ENCODE measurements around the gene SERPINB7. TPM values are rescaled to one million over a fixed set of nuclear protein-coding genes. Genes with fewer than 3 reads are reported as not detected.

SERPINB7 gene
- polyA plus RNA-seq, 1 donor (not counting 4 experiments of a cell fraction or from before 2014, with no cell fraction given), result 408 TPM

- no peak overlapping the region for H2AFZ ChIP-seq (ENCODE audit: control insufficient read depth, low read length)
- no peak overlapping the region for H3K9ac ChIP-seq (ENCODE audit: control insufficient read depth, extremely low read depth, insufficient read depth, low read length)
- H3K36me3 ChIP-seq (ENCODE audit: control insufficient read depth in 2 of 2, extremely low read depth in 1 of 2, insufficient read depth in 2 of 2, low read length in 2 of 2), result peaks cover 17 to 39% of the 10 kb centered on the region in 2 experiments
- H3K4me1 ChIP-seq (ENCODE audit: control insufficient read depth, extremely low read depth, insufficient read depth, low read length), result no peaks in the 10 kb centered on the region
- no peaks in the 10 kb centered on the region for H3K79me2 ChIP-seq (ENCODE audit: control insufficient read depth, insufficient read depth, low read length)
- H3K27me3 ChIP-seq (ENCODE audit: control insufficient read depth, extremely low read depth, insufficient read depth, low read length), result no peaks in the 10 kb centered on the region
- DNase-seq (ENCODE audit: low read depth, low spot score), result no peak
- no peak overlapping the region for H3K4me3 ChIP-seq (ENCODE audit: control insufficient read depth in 2 of 3, extremely low read depth in 1 of 3, insufficient read depth in 2 of 3, low read depth in 1 of 3, low read length in 3 of 3)
- H3K9me1 ChIP-seq (ENCODE audit: control insufficient read depth, extremely low read depth, insufficient read depth, low read length), result peaks cover 3% of the 10 kb centered on the region
- H4K20me1 ChIP-seq (ENCODE audit: control insufficient read depth, extremely low read depth, insufficient read depth, low read length), result no peaks in the 10 kb centered on the region
- no peak for FAIRE-seq
- TF ChIP-seq CTCF (optimal IDR thresholded peaks at IDR 0.05 in 1 of 3, IDR thresholded peaks at IDR 0.05 in 1 of 3, conservative IDR thresholded peaks at IDR 0.05 in 1 of 3; ENCODE audit: extremely low read depth in 1 of 3, insufficient read depth in 2 of 3, low read length in 3 of 3), result no peak
- no peak for TF ChIP-seq EZH2 (IDR thresholded peaks at IDR 0.05; ENCODE audit: low read length)
- dilution Hi-C loops (cut with MboI; ENCODE audit: extremely low pct_ligation_motif_present, low sequenced_read_pairs), result no loop called here
- no peak overlapping the region for H3K4me2 ChIP-seq (ENCODE audit: control insufficient read depth, extremely low read depth, insufficient read depth, low read depth, low read length)
- no peaks in the 10 kb centered on the region for H3K9me3 ChIP-seq (ENCODE audit: control insufficient read depth, low read depth, low read length)
- H3K27ac ChIP-seq (ENCODE audit: control insufficient read depth, insufficient read depth, low read length), result no peak overlapping the region
Measured at GRCh38 chr18:63801343-63801742, 26.1 kb downstream of the SERPINB7 start.

GRCh38 chr18:63808125-63808524, 32.9 kb downstream of the SERPINB7 start:
- Histone ChIP-seq H3K36me3 (ENCODE audit: control insufficient read depth in 2 of 2, extremely low read depth in 1 of 2, insufficient read depth in 2 of 2, low read length in 2 of 2) (peaks cover 3 to 10% of the 10 kb centered on the region in 2 experiments), H3K9me3 (ENCODE audit: control insufficient read depth, low read depth, low read length) (no peaks in the 10 kb centered on the region), H3K79me2 (ENCODE audit: control insufficient read depth, insufficient read depth, low read length) (no peaks in the 10 kb centered on the region), H3K9ac (ENCODE audit: control insufficient read depth, extremely low read depth, insufficient read depth, low read length) (no peak overlapping the region), H3K4me2 (ENCODE audit: control insufficient read depth, extremely low read depth, insufficient read depth, low read depth, low read length) (no peak overlapping the region), H3K4me1 (ENCODE audit: control insufficient read depth, extremely low read depth, insufficient read depth, low read length) (peaks cover 9% of the 10 kb centered on the region), H4K20me1 (ENCODE audit: control insufficient read depth, extremely low read depth, insufficient read depth, low read length) (no peaks in the 10 kb centered on the region), H3K9me1 (ENCODE audit: control insufficient read depth, extremely low read depth, insufficient read depth, low read length) (no peaks in the 10 kb centered on the region), H2AFZ (ENCODE audit: control insufficient read depth, low read length) (no peak overlapping the region), H3K27ac (ENCODE audit: control insufficient read depth, insufficient read depth, low read length) (no peak overlapping the region), H3K4me3 (ENCODE audit: control insufficient read depth in 2 of 3, extremely low read depth in 1 of 3, insufficient read depth in 2 of 3, low read depth in 1 of 3, low read length in 3 of 3) (no peak overlapping the region), H3K27me3 (ENCODE audit: control insufficient read depth, extremely low read depth, insufficient read depth, low read length) (no peaks in the 10 kb centered on the region)
- dilution Hi-C loops (cut with MboI; ENCODE audit: extremely low pct_ligation_motif_present, low sequenced_read_pairs), result no loop called here
- FAIRE-seq (no peak), DNase-seq (ENCODE audit: low read depth, low spot score) (no peak)
- no peak for TF ChIP-seq EZH2 (IDR thresholded peaks at IDR 0.05; ENCODE audit: low read length)
- no peak for TF ChIP-seq CTCF (optimal IDR thresholded peaks at IDR 0.05 in 1 of 3, IDR thresholded peaks at IDR 0.05 in 1 of 3, conservative IDR thresholded peaks at IDR 0.05 in 1 of 3; ENCODE audit: extremely low read depth in 1 of 3, insufficient read depth in 2 of 3, low read length in 3 of 3)

All from keratinocyte (primary cell).